CD4-positive, alpha-beta T cell treated with Interleukin-12 subunit alpha and Interleukin-12 subunit beta, for 1 hour (primary cell): ENCODE measurements around the gene SLK.
A peak's percentile ranks its signal among the peaks of the same experiment; 100 is the strongest.

Source experiments
- DNase-seq: peaks from one replicate; pipeline ENCODE4 v3.0.0-alpha.2; 2020

SLK gene

GRCh38 chr10:103966671-103967447 lies at the start of gene SLK:
SLK (plus strand) TSS chr10:103967140; CDS start chr10:103967746, 606 bp downstream.
- DNase-seq = peak; percentile 89

- DNase-seq = peak; percentile 21
These were observed 49.5 kb upstream of the SLK start for GRCh38 chr10:103917302-103918052.

- DNase-seq = peak; percentile 95
These were observed 48.7 kb upstream of the SLK start, which contains the start of gene STN1 for GRCh38 chr10:103918053-103918846. STN1 (minus strand) TSS chr10:103918184; CDS start chr10:103917594, 590 bp downstream.

- no peak for DNase-seq
These were observed 47.3 kb upstream of the SLK start for GRCh38 chr10:103919648-103920025.

GRCh38 chr10:103921248-103921647 lies 45.7 kb upstream of the SLK start:
- no peak for DNase-seq

GRCh38 chr10:103921750-103922195 lies 45.2 kb upstream of the SLK start:
- DNase-seq = peak; percentile 39

- DNase-seq = no peak
These were observed 44.3 kb upstream of the SLK start for GRCh38 chr10:103922659-103923058.

GRCh38 chr10:103923502-103923901 lies 43.4 kb upstream of the SLK start:
- DNase-seq = no peak

- DNase-seq = no peak
These were observed 41.3 kb upstream of the SLK start for GRCh38 chr10:103925591-103925990.

GRCh38 chr10:103926722-103927319 lies 40.1 kb upstream of the SLK start:
- DNase-seq = no peak

- no peak for DNase-seq
These were observed 38.2 kb upstream of the SLK start for GRCh38 chr10:103928784-103929183.

- no peak for DNase-seq
These were observed 37.5 kb upstream of the SLK start for GRCh38 chr10:103929381-103929921.

GRCh38 chr10:103930449-103930848 lies 36.5 kb upstream of the SLK start:
- DNase-seq = no peak

- no peak for DNase-seq
These were observed 36.1 kb upstream of the SLK start for GRCh38 chr10:103930881-103931280.

- no peak for DNase-seq
These were observed 35.3 kb upstream of the SLK start for GRCh38 chr10:103931603-103932002.

GRCh38 chr10:103932271-103932670 lies 34.7 kb upstream of the SLK start:
- DNase-seq = no peak

- DNase-seq = no peak
These were observed 34.0 kb upstream of the SLK start for GRCh38 chr10:103932971-103933370.

- no peak for DNase-seq
These were observed 33.3 kb upstream of the SLK start for GRCh38 chr10:103933557-103934121.

- DNase-seq = no peak
These were observed 32.6 kb upstream of the SLK start for GRCh38 chr10:103934308-103934707.

GRCh38 chr10:103936022-103936421 lies 30.9 kb upstream of the SLK start:
- DNase-seq = no peak

GRCh38 chr10:103939522-103939921 lies 27.4 kb upstream of the SLK start:
- DNase-seq = no peak

- DNase-seq = no peak
These were observed 25.1 kb upstream of the SLK start for GRCh38 chr10:103941801-103942200.
